Epithelial cell of esophagus (primary cell): Measurements from ENCODE around the gene ZACN.
"Not testable (repeated sequence)": the region's sequence is repeated elsewhere in the genome, so short reads cannot be mapped to it uniquely, and the experiment has no call there.

ENCODE experiments used
- DNase-seq: peaks from one replicate; pipeline ENCODE4 v3.0.0; 2010; ENCODE audit warnings: low read depth
- H3K4me3 ChIP-seq: 2 replicates; pipeline ENCODE4 v1.5.1; 2011; ENCODE audit warnings: mild to moderate bottlenecking, low read length, control low read depth
- TF ChIP-seq, protein P1 (sequence below): IDR thresholded peaks from 2 replicates; pipeline ENCODE4 v1.5.1; 2011; ENCODE audit warnings: low read depth, mild to moderate bottlenecking, low read length, control low read depth, inconsistent platforms; ENCODE audit not compliant: insufficient read depth; ENCODE audit errors: missing control alignments

The ZACN gene

DNA sequence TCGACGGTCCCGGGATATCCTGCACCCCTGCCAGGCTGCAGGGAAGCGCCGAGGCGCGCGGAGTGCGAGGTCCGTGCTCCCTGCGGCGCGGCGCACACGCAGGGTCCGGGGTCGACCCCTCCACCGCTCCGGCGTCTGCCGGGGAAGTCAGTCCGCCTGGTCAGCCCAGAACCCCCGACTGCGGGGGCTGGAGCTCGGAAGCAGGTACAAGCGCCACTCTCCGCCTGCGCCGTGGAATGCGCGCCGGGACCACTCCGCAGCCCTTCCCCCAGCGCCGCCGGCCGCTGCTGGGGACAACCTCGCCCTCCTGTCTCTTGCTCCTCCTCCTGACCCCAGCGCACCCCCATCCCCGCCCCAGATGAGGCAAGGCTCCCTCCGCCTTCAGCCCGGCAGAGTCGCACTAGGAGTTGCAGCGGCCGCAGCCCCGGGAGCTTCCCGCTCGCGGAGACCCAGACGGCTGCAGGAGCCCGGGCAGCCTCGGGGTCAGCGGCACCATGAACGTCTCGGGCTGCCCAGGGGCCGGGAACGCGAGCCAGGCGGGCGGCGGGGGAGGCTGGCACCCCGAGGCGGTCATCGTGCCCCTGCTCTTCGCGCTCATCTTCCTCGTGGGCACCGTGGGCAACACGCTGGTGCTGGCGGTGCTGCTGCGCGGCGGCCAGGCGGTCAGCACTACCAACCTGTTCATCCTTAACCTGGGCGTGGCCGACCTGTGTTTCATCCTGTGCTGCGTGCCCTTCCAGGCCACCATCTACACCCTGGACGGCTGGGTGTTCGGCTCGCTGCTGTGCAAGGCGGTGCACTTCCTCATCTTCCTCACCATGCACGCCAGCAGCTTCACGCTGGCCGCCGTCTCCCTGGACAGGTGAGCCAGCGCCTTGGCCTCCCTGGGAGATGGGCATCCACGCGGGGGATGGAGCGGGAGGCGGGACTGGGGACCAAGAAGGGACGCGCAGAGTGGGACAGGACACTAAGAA lies 4.3 kb upstream of the ZACN start, which contains the start of gene GALR2:
Gene GALR2 (plus strand): TSS at position 392 of the 974 bp plus-strand sequence. CDS start 103 bp downstream, at position 495.
- no peak within 1 kb of the TSS for H3K4me3 ChIP-seq
- TF ChIP-seq, protein P1, sequence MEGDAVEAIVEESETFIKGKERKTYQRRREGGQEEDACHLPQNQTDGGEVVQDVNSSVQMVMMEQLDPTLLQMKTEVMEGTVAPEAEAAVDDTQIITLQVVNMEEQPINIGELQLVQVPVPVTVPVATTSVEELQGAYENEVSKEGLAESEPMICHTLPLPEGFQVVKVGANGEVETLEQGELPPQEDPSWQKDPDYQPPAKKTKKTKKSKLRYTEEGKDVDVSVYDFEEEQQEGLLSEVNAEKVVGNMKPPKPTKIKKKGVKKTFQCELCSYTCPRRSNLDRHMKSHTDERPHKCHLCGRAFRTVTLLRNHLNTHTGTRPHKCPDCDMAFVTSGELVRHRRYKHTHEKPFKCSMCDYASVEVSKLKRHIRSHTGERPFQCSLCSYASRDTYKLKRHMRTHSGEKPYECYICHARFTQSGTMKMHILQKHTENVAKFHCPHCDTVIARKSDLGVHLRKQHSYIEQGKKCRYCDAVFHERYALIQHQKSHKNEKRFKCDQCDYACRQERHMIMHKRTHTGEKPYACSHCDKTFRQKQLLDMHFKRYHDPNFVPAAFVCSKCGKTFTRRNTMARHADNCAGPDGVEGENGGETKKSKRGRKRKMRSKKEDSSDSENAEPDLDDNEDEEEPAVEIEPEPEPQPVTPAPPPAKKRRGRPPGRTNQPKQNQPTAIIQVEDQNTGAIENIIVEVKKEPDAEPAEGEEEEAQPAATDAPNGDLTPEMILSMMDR: no peak
- no peak for DNase-seq

DNA sequence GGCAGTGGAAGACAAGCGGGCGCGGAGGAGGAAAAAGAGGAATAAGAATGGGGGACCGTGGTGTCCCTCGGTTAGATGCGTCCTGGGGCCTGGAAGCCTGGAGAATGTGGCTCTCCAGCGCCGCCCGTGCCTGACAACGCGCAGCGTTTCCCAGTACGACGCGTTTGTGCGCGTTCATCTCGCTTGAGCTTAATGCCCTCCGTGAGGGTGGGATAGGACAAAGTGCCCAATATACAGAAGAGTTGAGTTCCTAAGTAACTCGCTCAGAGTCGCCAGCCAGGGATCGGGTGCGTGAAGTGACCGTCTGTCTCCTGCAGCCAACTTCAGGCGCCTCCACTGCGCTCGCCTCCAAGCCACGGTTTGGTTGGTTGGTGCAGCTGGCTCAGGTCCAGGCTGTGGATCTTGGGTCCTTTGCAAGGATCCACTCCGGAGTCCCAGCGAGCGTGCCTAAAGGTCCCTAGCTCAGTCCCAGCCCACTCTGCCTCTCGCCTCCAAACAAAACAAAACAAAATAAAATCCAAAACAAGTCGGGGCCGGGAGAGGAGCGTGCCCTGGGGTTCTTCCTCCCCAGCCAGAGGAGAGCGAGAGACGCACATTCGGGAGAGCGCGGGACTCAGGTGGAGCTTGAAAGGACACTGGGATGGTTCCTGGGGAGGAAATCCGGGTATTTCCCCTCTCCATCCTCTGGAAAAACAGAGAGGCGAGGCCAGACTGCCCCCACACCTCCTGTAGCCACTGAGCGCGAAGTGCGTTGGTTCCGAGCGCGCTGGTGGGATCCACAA lies 3.4 kb upstream of the ZACN start:
- peak; percentile 56 for DNase-seq
- no peak overlapping the region for H3K4me3 ChIP-seq
- TF ChIP-seq, protein P1: peak; percentile 35

DNA sequence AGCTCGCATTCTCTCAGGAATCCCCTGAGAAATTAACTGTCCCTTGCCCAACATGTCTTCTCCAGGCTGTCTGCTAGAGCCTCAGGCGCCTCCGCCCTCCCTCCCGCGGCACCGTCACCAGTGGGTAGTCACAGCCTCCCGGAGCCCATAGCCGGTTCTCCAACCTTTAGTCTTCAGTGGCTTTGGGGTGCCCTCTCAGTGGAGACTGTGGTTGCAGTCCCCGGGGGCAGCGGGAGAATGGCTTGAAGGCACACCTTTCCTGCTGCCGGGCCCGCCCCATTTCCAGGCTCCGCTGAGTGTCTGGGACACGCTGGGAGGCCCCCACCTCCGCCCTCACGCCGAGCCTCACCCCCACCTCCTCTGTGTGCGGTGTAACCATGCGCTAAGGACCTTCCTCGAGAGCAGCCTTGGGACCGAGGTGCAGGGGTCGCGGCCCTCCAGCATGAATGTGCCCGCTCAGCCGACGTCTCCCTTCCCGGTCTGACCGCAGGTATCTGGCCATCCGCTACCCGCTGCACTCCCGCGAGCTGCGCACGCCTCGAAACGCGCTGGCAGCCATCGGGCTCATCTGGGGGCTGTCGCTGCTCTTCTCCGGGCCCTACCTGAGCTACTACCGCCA lies 2.7 kb upstream of the ZACN start:
- DNase-seq: no peak
- TF ChIP-seq, protein P1: no peak
- no peak overlapping the region for H3K4me3 ChIP-seq

DNA sequence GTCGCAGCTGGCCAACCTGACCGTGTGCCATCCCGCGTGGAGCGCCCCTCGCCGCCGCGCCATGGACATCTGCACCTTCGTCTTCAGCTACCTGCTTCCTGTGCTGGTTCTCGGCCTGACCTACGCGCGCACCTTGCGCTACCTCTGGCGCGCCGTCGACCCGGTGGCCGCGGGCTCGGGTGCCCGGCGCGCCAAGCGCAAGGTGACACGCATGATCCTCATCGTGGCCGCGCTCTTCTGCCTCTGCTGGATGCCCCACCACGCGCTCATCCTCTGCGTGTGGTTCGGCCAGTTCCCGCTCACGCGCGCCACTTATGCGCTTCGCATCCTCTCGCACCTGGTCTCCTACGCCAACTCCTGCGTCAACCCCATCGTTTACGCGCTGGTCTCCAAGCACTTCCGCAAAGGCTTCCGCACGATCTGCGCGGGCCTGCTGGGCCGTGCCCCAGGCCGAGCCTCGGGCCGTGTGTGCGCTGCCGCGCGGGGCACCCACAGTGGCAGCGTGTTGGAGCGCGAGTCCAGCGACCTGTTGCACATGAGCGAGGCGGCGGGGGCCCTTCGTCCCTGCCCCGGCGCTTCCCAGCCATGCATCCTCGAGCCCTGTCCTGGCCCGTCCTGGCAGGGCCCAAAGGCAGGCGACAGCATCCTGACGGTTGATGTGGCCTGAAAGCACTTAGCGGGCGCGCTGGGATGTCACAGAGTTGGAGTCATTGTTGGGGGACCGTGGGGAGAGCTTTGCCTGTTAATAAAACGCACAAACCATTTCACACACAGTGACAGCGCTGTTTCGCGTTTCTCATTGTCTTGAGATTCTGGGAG lies 2.0 kb upstream of the ZACN start:
- peak; percentile 32 for DNase-seq
- TF ChIP-seq, protein P1: no peak
- H3K4me3 ChIP-seq: no peak overlapping the region

DNA sequence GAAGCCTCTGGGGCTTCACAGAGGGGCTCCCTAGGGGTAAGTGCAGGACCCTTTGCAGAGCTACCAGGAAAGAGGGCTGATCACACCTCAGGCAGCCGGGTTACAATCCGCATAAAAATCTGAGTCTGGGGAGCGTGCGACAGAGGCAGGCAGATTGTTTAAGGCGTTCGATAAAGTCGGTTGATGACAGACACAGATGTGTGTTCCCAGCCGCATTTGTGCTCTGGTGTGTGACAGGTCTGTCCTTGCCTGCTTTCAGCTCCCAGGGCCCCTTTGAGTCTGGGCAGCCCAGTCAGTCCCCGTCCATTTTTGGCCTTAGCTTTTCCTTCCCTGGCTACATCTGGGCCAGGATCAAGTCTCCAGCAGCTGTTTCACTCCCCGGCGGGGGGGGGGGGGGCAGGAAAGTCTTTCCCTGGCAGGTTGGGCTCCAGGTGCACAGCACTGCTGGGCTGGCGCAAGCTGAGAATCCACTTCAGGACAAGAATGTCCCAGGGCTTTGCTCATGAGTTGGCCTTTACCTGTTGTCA lies 1.3 kb upstream of the ZACN start:
- DNase-seq: no peak
- H3K4me3 ChIP-seq: no peak overlapping the region
- TF ChIP-seq, protein P1: no peak

DNA sequence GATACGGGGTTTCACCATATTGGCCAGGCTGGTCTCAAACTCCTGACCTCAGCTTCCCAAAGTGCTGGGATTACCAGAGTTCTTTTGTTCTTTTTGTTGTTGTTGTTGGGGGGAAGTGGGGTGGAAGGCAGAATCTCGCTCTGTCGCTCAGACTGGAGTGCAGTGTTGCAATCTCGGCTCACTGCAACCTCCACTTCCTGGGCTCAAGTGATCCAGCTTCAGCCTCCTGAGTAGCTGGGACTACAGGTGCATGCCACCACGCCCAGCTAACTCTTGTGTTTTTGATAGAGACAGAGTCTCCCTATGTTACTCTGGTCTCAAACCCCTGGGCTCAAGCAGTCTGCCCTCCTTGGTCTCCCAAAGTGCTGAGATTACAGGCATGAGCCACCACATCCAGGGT lies 612 bp upstream of the ZACN start:
- not testable (repeated sequence) for H3K4me3 ChIP-seq, DNase-seq
